Breast epithelium (tissue), 3 donors: ENCODE results near the gene EGFLAM.

Source experiments
- CTCF ChIP-seq, 3 donors: fragments of 450-650 bp; IDR thresholded peaks; one replicate each; pipeline ENCODE4 v1.5.1; 2016 to 2017; ENCODE audit warnings: antibody characterized with exemption in 3 of 3, mild to moderate bottlenecking in 3 of 3, moderate library complexity in 3 of 3
- POLR2A ChIP-seq: fragments of 450-650 bp; IDR thresholded peaks from one replicate; pipeline ENCODE4 v1.6.1; 2016; ENCODE audit warnings: antibody characterized with exemption, mild to moderate bottlenecking, moderate library complexity
- POLR2AphosphoS5 ChIP-seq, 3 donors: sonication (generic); formaldehyde crosslinking; IDR thresholded peaks; one replicate each; pipeline ENCODE4 v1.6.1; 2017; ENCODE audit warnings: antibody characterized with exemption in 3 of 3

GRCh38 chr5:38434966-38435705, 176.8 kb downstream of the EGFLAM start:
- TF ChIP-seq CTCF (IDR thresholded peaks at IDR 0.05) (no peak), POLR2A (no peak), POLR2AphosphoS5 (IDR thresholded peaks at IDR 0.05) (no peak)
